Measurements from ENCODE around the gene CLCN6. TPM values are rescaled to one million over a fixed set of nuclear protein-coding genes. Genes with fewer than 3 reads are reported as not detected.

CLCN6 gene
- polyA plus RNA-seq, 1 experiment: 6.1 TPM

DNA sequence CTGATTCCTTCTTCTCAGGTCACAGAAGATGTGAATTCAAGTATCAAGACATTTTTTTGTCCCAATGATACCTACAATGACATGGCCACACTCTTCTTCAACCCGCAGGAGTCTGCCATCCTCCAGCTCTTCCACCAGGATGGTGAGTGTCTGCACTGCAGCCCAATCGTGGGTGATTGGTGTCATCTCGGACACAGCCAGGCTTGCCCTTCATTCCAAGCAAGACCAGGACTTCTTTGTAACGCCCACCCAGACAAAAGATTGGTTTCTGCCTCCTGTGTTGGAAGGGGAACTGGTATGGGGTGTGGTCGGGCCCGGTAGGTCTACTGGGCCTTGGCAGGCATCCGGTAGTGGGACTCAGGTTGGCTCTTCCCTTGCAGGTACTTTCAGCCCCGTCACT is 27.5 kb downstream of the CLCN6 start:
- ChIA-PET POLR2A (no interaction called here), CTCF (no interaction called here)
- Histone ChIP-seq H3K27me3 (ENCODE audit: control insufficient read depth, insufficient read depth, low read length) (no peaks in the 10 kb centered on the region), H3K4me3 (ENCODE audit: low read depth, low read length) (no peak overlapping the region), H3K36me3 (ENCODE audit: control insufficient read depth, insufficient read depth, low read length) (peaks cover 54% of the 10 kb centered on the region)
- no peak for TF ChIP-seq CTCF (IDR thresholded peaks at IDR 0.05; ENCODE audit: insufficient read depth, low read depth, low read length)
- DNase-seq (ENCODE audit: low read depth): no peak

DNA sequence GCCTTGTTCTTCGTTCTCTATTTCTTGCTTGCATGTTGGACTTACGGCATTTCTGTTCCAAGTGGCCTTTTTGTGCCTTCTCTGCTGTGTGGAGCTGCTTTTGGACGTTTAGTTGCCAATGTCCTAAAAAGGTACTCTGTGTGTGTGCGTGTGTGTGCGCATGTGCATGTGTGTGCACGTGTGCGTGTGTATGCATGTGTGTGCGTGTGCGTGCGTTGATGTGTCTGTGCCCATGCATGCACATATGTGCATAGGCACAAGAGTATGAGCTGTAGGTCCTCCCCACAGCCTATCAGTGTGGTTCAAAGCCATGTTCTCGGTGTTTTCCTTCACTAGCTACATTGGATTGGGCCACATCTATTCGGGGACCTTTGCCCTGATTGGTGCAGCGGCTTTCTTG is 27.9 kb downstream of the CLCN6 start:
- Histone ChIP-seq H3K4me3 (ENCODE audit: low read depth, low read length) (no peak overlapping the region), H3K36me3 (ENCODE audit: control insufficient read depth, insufficient read depth, low read length) (peaks cover 51% of the 10 kb centered on the region), H3K27me3 (ENCODE audit: control insufficient read depth, insufficient read depth, low read length) (no peaks in the 10 kb centered on the region)
- ChIA-PET POLR2A (no interaction called here), CTCF (no interaction called here)
- no peak for TF ChIP-seq CTCF (IDR thresholded peaks at IDR 0.05; ENCODE audit: insufficient read depth, low read depth, low read length)
- DNase-seq (ENCODE audit: low read depth): no peak

DNA sequence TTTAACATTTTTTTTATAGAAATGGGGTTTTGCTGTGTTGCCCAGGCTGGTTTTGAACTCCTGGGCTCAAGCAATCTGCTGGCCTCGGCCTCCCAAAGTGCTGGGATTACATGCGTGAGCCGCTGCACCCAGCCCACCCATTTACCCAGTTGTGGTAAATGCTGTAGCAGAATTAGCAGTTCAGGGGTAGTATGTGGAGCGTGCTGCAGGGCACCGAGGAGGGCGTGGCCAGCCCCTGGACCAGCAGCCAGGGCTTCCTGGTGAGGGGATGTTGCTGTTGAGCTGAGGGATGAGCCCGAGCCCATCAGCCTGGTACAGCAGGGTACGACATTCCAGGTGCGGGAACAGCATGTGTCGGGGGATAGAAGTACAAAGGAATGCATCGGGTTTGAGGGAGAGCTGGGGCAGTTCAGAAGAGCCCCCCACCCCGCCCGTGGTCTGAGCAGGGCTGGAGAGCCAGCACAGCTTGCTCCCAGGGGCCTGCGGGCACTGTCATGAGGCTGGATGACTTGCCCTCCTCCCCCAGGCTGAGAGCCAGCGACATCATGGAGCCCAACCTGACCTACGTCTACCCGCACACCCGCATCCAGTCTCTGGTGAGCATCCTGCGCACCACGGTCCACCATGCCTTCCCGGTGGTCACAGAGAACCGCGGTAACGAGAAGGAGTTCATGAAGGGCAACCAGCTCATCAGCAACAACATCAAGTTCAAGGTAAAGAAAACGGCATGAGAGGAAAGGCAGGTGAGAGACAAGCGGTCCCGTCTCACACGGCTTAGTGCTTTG is 29.6 kb downstream of the CLCN6 start:
- no peak for TF ChIP-seq CTCF (IDR thresholded peaks at IDR 0.05; ENCODE audit: insufficient read depth, low read depth, low read length)
- H3K36me3 ChIP-seq (ENCODE audit: control insufficient read depth, insufficient read depth, low read length): peaks cover 55% of the 10 kb centered on the region
- CTCF ChIA-PET: interaction anchor here (3.3 kb wide), 1 partner anchor 58 kb away, joined by 22 read pairs; no protein-coding TSS in a partner anchor
- POLR2A ChIA-PET: no interaction called here
- DNase-seq (ENCODE audit: low read depth): no peak
- H3K4me3 ChIP-seq (ENCODE audit: low read depth, low read length): no peak overlapping the region
- no peaks in the 10 kb centered on the region for H3K27me3 ChIP-seq (ENCODE audit: control insufficient read depth, insufficient read depth, low read length)

- no peak for DNase-seq (ENCODE audit: low read depth)
- Histone ChIP-seq H3K36me3 (ENCODE audit: control insufficient read depth, insufficient read depth, low read length) (peaks cover 62% of the 10 kb centered on the region), H3K27me3 (ENCODE audit: control insufficient read depth, insufficient read depth, low read length) (no peaks in the 10 kb centered on the region), H3K4me3 (ENCODE audit: low read depth, low read length) (no peak overlapping the region)
- TF ChIP-seq CTCF (IDR thresholded peaks at IDR 0.05; ENCODE audit: insufficient read depth, low read depth, low read length): no peak
- ChIA-PET POLR2A (no interaction called here), CTCF (interaction anchor here (0.6 to 3.3 kb wide), 12 partner anchors 9 to 194 kb away, joined by 3 to 22 read pairs (median 4); partner anchors contain the start of genes CLCN6 and MTHFR)
Observed at GRCh38 chr1:11836955-11837766, 31.2 kb downstream of the CLCN6 start.

DNA sequence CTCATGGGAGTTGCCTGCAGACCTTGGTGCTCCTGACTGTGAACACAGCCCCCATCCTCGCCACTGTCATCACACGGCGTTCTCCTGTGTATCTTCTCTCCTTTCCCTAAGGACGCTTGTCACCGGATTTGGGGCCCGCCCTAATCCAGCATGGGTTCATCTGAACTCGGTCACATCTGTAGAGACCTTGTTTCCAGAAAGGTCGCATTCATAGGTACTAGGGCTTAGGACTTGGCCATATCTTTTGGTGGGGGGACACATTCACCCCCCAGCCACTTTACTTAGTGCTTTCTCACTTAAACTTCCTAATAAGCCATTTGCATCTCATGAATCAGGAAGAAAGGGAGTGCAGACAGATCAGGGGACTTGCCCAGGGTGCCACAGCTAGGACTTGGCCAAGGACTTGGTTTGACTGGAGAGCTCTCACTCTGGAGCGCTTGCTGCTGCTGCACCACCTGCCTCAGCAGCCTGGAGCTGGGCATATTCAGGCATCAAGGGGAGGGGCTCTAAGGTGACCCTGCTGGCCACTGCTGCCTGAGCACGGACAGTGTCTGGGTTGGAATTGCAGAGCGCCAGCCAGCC is 31.9 kb downstream of the CLCN6 start:
- ChIA-PET POLR2A (no interaction called here), CTCF (interaction anchor here (0.6 to 3.3 kb wide), 20 partner anchors 10 to 193 kb away, joined by 3 to 22 read pairs (median 4); partner anchors contain the start of gene NPPA)
- no peaks in the 10 kb centered on the region for H3K27me3 ChIP-seq (ENCODE audit: control insufficient read depth, insufficient read depth, low read length)
- peaks cover 64% of the 10 kb centered on the region for H3K36me3 ChIP-seq (ENCODE audit: control insufficient read depth, insufficient read depth, low read length)
- H3K4me3 ChIP-seq (ENCODE audit: low read depth, low read length): no peak overlapping the region
- DNase-seq (ENCODE audit: low read depth): no peak
- no peak for TF ChIP-seq CTCF (IDR thresholded peaks at IDR 0.05; ENCODE audit: insufficient read depth, low read depth, low read length)
